Measurements from ENCODE around the gene FEV.
"Not testable (repeated sequence)": the region's sequence is repeated elsewhere in the genome, so short reads cannot be mapped to it uniquely, and the experiment has no call there.

FEV gene

GRCh38 chr2:218944759-218945404 is 40.1 kb downstream of the FEV start:
- no peak for TF ChIP-seq CTCF (conservative IDR thresholded peaks at IDR 0.05; ENCODE audit: low read depth, low read length)
- H3K27me3 ChIP-seq (ENCODE audit: insufficient read depth, low read depth) = no peaks in the 10 kb centered on the region

GRCh38 chr2:218931751-218932150 is 53.2 kb downstream of the FEV start:
- H3K4me3 ChIP-seq (IDR thresholded peaks at IDR 0.05; ENCODE audit: insufficient read depth, low read depth, low read length); H4K20me1 ChIP-seq (ENCODE audit: insufficient read depth); H3K27ac ChIP-seq; H3K9ac ChIP-seq; H3K27me3 ChIP-seq (ENCODE audit: insufficient read depth, low read depth); H2AFZ ChIP-seq (ENCODE audit: low read depth); H3K4me1 ChIP-seq (ENCODE audit: low read depth, poor library complexity, severe bottlenecking); H3K36me3 ChIP-seq (ENCODE audit: insufficient read depth); H3K4me2 ChIP-seq; H3K79me2 ChIP-seq (ENCODE audit: insufficient read depth, low read depth): not testable (repeated sequence)

More at GRCh38 chr2:218944759-218945404, 40.1 kb downstream of the FEV start:
- H3K79me2 ChIP-seq (ENCODE audit: insufficient read depth, low read depth) = no peaks in the 10 kb centered on the region
- H3K36me3 ChIP-seq (ENCODE audit: insufficient read depth) = no peaks in the 10 kb centered on the region
- no peak overlapping the region for H3K27ac ChIP-seq
- no peak overlapping the region for H3K9ac ChIP-seq
- H3K4me1 ChIP-seq (ENCODE audit: low read depth, poor library complexity, severe bottlenecking) = no peaks in the 10 kb centered on the region
- H4K20me1 ChIP-seq (ENCODE audit: insufficient read depth) = no peaks in the 10 kb centered on the region
- no peak overlapping the region for H3K4me2 ChIP-seq
- no peak overlapping the region for H2AFZ ChIP-seq (ENCODE audit: low read depth)
- H3K4me3 ChIP-seq (IDR thresholded peaks at IDR 0.05; ENCODE audit: insufficient read depth, low read depth, low read length) = no peak overlapping the region
